Body of pancreas (tissue), 4 donors: ENCODE measurements around the gene ACSM2A.
"Not testable (repeated sequence)": the region's sequence is repeated elsewhere in the genome, so short reads cannot be mapped to it uniquely, and the experiment has no call there.

ENCODE experiments used
- POLR2A ChIP-seq, 3 donors: fragments of 450-650 bp; IDR thresholded peaks; one replicate each; pipeline ENCODE4 v1.6.1; 2016; ENCODE audit warnings: antibody characterized with exemption in 3 of 3, mild to moderate bottlenecking in 2 of 3
- TF ChIP-seq, protein P1 (sequence below), 7 experiments: fragments of 450-650 bp in 4 of 7; fragments of 200-600 bp in 3 of 7; sonication (generic) in 3 of 7; IDR thresholded peaks; one replicate each; pipeline ENCODE4 v1.5.1; 2016 to 2019; ENCODE audit warnings: antibody characterized with exemption in 7 of 7

DNA sequence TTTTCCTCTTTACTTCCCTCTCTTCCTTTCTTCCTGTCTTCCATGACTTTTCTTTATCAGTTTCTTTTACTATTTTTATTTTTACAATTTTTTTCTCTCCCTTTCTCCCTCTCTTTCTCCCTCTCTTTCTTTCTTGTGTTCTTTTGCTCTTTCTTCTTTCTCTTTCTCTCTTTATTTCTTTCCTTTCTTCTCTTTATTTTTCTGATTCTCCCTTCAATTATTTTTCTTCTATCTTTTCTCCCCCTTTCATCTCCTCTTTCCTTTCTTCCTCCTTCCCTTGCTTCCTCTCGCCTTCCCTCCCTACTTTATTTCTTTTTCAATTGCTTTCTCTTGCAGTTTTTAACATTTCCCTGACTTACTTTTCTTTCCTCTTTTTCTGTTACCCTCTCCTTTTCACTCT lies 85.3 kb downstream of the ACSM2A start:
- TF ChIP-seq, protein P1, sequence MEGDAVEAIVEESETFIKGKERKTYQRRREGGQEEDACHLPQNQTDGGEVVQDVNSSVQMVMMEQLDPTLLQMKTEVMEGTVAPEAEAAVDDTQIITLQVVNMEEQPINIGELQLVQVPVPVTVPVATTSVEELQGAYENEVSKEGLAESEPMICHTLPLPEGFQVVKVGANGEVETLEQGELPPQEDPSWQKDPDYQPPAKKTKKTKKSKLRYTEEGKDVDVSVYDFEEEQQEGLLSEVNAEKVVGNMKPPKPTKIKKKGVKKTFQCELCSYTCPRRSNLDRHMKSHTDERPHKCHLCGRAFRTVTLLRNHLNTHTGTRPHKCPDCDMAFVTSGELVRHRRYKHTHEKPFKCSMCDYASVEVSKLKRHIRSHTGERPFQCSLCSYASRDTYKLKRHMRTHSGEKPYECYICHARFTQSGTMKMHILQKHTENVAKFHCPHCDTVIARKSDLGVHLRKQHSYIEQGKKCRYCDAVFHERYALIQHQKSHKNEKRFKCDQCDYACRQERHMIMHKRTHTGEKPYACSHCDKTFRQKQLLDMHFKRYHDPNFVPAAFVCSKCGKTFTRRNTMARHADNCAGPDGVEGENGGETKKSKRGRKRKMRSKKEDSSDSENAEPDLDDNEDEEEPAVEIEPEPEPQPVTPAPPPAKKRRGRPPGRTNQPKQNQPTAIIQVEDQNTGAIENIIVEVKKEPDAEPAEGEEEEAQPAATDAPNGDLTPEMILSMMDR (IDR thresholded peaks at IDR 0.05): not testable (repeated sequence)
- not testable (repeated sequence) for TF ChIP-seq POLR2A (IDR thresholded peaks at IDR 0.05)
